IPS-18c (cell line): ENCODE data around the gene STAC2.

ENCODE experiments used
- H3K4me3 ChIP-seq: 2 replicates; pipeline ENCODE4 v1.7.0; 2013; ENCODE audit warnings: low read depth, mild to moderate bottlenecking, low read length, moderate library complexity; ENCODE audit not compliant: insufficient read depth
- H3K9me3 ChIP-seq: one replicate; pipeline ENCODE4 v1.6.1; 2013; ENCODE audit warnings: mild to moderate bottlenecking, low read length, moderate library complexity; ENCODE audit not compliant: control insufficient read depth, insufficient read depth

STAC2 gene

DNA sequence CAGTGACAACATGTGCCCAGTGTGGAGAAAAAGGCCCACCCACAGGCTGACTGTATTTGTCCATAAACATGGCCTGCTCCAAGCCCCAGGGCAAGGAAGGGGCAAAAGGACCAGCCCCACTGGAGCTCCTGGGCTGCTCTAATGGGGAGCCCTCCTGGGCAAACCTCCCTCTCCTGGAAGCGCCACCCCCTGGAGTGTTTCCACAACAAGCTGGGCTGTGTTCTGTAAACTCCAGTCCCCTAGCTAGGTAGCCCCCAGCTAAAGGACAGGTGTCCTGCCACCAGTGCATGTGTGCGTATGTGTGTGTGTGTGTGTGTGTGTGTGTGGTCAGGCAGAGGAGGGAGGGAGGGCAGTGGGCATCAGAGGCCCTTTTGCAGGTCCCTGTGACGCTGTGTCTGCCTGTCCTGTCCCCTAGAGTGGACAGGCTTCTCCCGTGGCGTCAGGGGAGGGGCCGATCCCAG lies 11.3 kb upstream of the STAC2 start:
- H3K4me3 ChIP-seq, result no peak overlapping the region
- H3K9me3 ChIP-seq, result no peaks in the 10 kb centered on the region

GRCh38 chr17:39236450-39236927 lies 10.7 kb upstream of the STAC2 start:
- Histone ChIP-seq H3K4me3 (no peak overlapping the region), H3K9me3 (no peaks in the 10 kb centered on the region)

- no peaks in the 10 kb centered on the region for H3K9me3 ChIP-seq
- H3K4me3 ChIP-seq, result no peak overlapping the region
These were observed 10.1 kb upstream of the STAC2 start for GRCh38 chr17:39235555-39236449.

- peak overlapping the region; percentile 50 for H3K4me3 ChIP-seq
- H3K9me3 ChIP-seq, result no peaks in the 10 kb centered on the region
These were observed 6.1 kb upstream of the STAC2 start for GRCh38 chr17:39231591-39232551.

- Histone ChIP-seq H3K9me3 (no peaks in the 10 kb centered on the region), H3K4me3 (no peak overlapping the region)
These were observed 5.4 kb upstream of the STAC2 start for GRCh38 chr17:39231091-39231561.

- Histone ChIP-seq H3K9me3 (no peaks in the 10 kb centered on the region), H3K4me3 (no peak overlapping the region)
These were observed 4.6 kb upstream of the STAC2 start for GRCh38 chr17:39230361-39230760.

GRCh38 chr17:39229274-39229913 lies 3.6 kb upstream of the STAC2 start:
- Histone ChIP-seq H3K9me3 (no peaks in the 10 kb centered on the region), H3K4me3 (no peak overlapping the region)

- Histone ChIP-seq H3K4me3 (no peak overlapping the region), H3K9me3 (no peaks in the 10 kb centered on the region)
These were observed 1.7 kb upstream of the STAC2 start for GRCh38 chr17:39227364-39227919.

- no peaks in the 10 kb centered on the region for H3K9me3 ChIP-seq
- H3K4me3 ChIP-seq, result peak overlapping the region; percentile 36
These were observed 376 bp upstream of the STAC2 start for GRCh38 chr17:39225959-39226683.

DNA sequence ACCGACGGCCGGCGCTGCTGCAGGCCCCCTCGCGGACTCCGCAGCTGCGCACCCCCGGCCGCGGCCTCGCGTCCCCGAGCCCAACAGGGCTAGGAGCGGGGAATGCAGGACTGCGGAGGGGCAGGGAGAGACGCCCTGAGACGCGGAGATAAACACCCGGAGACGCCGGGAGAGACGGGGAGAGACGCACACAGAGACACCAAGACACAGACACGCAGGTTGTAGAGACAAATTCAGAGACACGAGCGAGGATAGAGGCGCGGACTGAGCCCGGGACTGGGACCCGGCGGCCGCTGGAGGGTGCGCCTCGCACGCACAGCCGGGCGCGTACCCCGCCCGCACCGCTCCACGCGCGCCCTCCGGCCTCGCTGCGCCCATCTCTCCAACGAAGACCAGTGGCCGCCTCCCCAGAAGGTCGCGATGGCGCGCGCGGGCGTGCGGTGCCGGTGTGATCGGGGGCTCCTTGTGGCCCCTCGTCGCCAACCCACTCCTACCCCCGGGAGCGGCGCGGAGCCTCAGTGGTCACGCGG lies 902 bp downstream of the STAC2 start:
- Histone ChIP-seq H3K9me3 (no peaks in the 10 kb centered on the region), H3K4me3 (peak overlapping the region; percentile 59)

DNA sequence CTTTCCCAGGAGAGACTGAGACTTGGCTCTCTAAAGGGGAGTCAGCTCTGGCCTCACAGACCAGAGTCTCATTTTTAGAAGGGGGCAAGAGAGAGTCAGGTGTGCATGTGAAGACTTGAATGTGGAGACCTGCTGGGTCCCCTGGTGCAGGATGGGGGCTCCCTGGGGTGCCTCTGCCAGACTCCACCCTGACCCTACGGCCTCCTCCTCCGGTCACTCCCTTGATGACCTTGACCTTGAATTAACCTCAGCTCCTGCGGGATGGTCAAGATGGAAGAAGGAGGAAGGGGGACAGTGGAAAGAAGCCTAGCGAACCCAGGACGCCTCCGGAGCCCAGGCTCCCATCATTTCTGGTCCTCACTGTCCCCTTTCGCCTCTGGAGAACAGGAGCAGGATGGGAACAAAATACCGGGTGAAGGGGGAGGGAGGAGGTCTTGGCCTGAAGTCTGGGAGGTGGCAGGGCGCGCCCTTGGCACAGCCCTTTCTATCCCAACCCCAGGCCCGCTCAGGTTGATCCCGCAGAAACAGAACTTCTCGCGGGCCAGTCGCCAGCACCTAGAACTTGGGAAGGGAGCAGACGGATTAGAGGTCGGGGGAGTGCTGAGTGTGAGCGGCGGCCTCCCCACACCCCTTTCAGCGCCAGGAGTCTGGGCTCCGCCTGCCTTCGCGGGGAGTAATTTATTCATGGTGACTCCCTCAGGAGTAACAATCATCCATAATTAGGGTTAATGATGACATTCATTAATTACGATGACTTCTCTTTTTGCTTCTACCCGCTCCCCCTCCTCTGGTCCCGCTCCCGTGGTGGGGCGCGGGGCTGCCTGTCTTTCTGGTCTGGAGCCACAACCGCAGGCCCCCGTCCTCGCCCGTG lies 1.6 kb downstream of the STAC2 start:
- H3K9me3 ChIP-seq, result no peaks in the 10 kb centered on the region
- H3K4me3 ChIP-seq, result peak overlapping the region; percentile 59

DNA sequence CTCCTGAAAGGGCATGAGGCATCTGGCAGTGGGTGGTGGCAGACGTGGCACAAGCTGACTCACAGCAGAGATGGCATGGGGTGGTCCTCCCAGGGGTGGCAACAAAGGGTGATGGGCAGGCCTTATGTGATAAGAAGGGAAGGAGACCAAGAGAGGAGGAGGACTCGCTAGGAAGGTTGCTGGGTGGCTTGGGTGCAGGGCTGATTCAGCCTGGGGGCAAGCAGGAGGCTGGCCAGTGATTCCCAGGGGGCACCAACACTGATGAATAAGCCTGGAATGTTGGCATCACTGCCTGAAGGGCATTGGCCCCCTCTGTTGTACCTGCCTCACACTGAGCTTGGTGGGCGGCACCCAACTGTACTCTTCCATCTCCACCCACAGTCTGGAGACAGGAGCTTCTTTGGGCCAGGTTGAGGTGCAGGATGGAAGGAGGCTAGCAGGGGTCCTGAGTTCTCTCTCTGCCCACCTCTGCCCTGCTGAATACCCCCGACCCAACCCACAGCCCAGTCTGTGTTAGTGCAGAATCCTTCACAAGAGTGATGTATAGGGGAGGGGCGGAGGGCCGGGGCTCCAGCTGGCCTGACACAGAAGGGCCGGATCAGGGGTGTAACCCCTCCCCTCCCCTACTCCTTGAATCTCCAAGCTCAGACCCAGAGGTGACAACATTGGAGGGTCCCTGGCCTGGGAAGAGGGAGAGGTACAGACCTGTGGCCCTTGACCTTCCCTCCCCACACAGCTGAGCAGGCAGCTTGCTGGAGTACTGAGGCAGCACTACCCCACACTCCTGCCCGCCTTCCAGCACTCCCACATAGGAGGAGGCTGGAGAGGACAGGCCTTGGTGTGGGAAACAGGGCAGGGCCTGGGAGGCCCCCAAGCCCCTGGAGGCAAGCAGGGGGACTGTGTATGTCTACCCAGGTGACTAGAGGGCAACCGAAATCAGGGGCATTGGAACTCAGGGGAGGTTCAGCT lies 2.6 kb downstream of the STAC2 start:
- no peaks in the 10 kb centered on the region for H3K9me3 ChIP-seq

GRCh38 chr17:39222151-39222550 lies 3.6 kb downstream of the STAC2 start:
- no peak overlapping the region for H3K4me3 ChIP-seq
- no peaks in the 10 kb centered on the region for H3K9me3 ChIP-seq

More for the DNA sequence above, 2.6 kb downstream of the STAC2 start:
- no peak overlapping the region for H3K4me3 ChIP-seq

DNA sequence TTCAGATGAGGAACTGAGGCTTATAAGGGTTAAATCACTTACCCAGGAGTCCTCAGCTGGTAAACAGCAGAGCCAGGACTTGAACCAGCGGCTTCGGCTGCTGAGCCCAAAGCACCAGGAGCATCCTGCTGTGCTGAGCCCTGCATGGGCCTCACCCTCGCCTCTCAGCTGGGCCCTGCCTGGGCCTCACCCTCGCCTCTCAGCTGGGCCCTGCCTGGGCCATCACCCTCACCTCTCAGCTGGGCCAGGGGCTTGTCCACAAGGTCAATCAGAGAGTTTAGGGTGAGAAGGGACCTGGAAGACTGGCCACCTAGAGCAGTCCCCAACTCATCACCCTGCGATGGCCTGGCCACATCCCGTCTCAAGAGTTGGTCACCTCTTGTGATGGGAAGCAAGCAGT lies 4.2 kb downstream of the STAC2 start:
- Histone ChIP-seq H3K9me3 (no peaks in the 10 kb centered on the region), H3K4me3 (no peak overlapping the region)
